Caki2 (cell line): ENCODE results near the gene RAPGEF4. TPM values are rescaled to one million over a fixed set of nuclear protein-coding genes. Genes with fewer than 3 reads are reported as not detected.

ENCODE experiments used
- DNase-seq: peaks from one replicate; pipeline ENCODE4 v3.0.0-alpha.2; 2015; ENCODE audit warnings: low read depth
- in situ Hi-C: cut with HindIII; loops from 2 replicates; pipeline ENCODE4 v1.10.0; 2016; ENCODE audit warnings: low sequenced_read_pairs, low pct_unique_long_range_greater_than_20kb, mixed read lengths
- total RNA-seq: library from RNA; depleted of rRNA; stranded (reverse); fragments of >200 nt; shearing (Covaris generic); gene quantifications from 2 replicates; pipeline ENCODE4 v1.2.3, GENCODE V29; 2014; ENCODE audit warnings: low replicate concordance

Gene RAPGEF4
- total RNA-seq, 1 experiment from 2014 or later, result not detected

- no peak for DNase-seq
- in situ Hi-C loops, result no loop called here
Measured at GRCh38 chr2:173050684-173051083, 315.0 kb downstream of the RAPGEF4 start.

DNA sequence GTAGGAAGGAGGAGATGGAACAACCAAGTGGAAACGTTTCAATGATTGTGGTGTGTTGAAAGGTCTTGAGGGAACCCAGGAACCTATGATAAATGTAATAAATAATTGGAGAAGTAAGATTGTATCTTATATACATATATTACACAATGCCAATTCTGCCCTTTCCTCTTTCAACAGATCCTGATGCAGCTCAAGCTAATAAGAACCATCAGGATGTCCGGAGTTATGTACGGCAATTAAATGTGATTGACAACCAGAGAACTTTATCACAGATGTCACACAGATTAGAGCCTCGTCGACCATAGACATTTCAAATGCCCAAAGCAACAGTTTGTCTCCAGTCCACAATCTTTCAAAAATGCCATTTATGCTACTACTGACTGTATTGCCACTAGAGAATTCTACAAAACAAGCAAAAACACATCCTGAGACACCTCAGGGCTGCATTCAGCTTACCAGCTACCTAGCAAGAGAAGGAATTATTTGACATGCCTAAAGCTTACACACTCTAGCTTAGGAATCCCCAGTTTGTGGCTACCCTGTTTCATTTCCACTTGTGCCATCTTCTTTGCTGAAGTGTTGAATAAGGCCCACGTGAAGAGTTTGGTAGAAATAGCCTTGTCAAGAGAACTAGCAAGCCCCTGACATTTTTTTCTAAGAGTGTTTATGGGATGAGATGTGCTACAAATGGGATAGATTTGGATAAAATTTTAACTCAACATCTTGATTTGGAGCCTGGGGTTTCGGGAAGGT lies 316.0 kb downstream of the RAPGEF4 start:
- in situ Hi-C loops, result no loop called here
- no peak for DNase-seq

DNA sequence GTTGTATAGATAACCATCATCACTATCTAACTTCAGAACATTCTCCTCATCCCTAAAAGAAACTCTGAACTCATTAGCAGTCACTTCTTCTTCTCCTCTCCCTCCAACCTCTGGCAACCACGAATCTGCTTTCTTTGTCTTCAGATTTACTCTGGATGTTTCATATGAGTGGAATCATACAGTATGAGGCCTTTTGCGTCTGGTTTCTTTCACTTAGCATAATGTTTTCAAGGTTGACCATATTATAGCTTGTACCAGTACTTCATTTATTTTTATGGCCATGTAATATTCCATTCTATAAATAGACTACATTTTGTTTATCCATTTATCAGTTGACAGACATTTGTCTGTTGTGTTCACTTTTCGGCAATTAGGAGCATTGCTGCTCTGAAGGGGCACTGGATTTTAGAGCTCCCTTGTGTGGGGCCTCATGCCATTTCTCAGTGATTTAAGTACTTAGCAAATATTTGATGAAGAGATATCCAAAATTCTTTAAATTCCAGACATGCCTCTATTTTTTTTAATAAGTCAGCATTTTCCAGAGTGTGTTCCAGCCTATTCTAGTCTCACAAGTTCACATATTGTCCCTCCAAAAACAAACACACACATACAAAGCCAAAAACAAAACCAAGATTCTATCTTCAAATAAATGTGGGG lies 317.5 kb downstream of the RAPGEF4 start:
- in situ Hi-C loops, result no loop called here
- no peak for DNase-seq

GRCh38 chr2:173054466-173054865 lies 318.8 kb downstream of the RAPGEF4 start:
- DNase-seq, result no peak
- in situ Hi-C loops, result no loop called here

DNA sequence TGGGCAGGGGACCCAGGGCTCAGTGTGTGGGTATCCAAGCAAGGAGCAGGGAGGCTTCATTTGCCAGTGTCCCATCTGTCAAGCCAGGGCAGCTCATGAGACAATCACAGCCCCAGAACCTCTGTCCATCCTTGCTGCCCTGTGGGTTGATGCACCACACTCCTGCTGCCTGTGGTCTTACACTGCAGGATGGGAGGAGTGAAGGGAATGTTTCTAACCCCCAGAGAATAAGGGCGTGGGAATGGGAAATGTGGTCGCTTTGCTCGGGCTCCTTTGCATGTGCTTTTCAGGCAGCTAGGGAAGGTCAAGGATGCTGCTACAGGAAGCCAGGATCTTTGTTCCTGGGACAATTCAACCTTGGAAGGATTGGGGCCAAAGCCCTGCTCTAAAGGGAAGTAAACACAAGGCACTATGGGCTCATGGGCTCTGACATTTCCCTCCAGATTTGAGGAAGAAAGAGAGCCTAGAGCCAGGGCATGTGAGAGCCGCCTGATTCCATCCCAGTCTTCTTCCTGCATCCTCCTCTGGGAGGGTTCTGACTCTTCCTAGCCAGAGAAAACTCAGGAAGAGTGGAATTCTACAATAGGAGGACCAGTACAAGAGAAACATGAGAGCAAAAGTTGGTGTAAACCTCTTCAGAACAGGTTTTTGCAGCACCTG lies 321.2 kb downstream of the RAPGEF4 start:
- no peak for DNase-seq
- in situ Hi-C loops, result no loop called here

DNA sequence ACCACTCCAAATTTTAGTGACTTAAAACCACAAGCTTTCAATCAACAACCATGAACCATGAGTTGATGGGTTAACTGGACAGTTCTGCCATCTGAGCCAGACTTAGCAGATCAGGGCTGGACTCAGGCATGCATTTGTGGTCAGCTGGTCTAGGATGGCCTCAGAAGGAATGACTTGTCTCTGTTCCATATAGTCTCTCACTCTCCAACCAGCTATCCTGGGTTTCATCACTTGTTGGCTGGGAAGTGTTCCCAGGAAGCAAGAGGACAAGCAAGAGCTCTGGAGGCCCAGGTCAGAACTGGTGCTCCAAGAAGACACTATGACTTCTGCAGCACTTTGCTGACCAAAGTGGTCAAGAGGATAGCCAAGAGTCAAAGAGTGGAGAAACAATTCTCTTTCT lies 322.5 kb downstream of the RAPGEF4 start:
- in situ Hi-C loops, result no loop called here

GRCh38 chr2:173058673-173059072 lies 323.0 kb downstream of the RAPGEF4 start:
- in situ Hi-C loops, result no loop called here

More for the DNA sequence above, 322.5 kb downstream of the RAPGEF4 start:
- DNase-seq, result no peak

DNA sequence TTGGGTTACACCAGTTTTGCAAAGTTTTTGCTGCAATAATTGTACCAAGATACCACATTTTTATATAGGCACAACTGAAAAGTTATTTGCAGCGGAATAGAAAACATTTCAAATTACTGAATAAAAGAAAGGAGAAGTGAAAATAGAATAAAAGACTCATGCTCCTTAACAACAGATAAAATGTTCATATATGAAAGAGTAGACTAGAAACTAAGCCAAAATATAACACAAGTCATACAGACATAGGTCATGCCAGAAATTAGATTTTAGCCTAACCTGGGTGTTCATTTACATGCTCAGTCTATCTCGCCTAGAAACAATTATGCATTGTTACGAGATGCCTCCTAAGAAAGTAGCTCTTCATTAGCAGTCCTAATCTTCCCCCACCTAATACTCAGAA lies 323.6 kb downstream of the RAPGEF4 start:
- DNase-seq, result no peak
- in situ Hi-C loops, result no loop called here

More at GRCh38 chr2:173058673-173059072, 323.0 kb downstream of the RAPGEF4 start:
- no peak for DNase-seq

DNA sequence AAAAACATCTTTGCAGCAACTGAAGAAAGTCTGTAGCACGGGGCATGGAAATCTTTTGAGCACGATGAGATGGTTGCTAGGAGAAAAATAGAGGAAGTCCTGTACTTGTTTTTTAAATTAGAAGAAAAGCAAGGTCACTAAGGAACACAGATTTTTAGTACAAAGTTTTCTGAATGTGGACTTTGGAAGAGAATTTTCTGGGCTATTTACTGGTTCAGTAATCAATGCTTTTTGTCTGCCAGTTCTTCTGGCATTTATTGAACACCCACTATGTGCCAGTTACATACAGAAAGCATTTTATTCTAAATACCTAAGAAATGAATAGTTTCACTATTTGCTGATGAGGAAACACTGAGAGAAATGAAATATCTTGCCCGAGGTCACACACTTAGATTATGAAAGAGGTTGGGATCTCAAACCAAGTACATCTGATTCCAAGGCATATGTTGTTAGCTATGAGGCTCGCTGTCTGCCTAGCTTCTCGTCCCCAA lies 324.4 kb downstream of the RAPGEF4 start:
- in situ Hi-C loops, result no loop called here

DNA sequence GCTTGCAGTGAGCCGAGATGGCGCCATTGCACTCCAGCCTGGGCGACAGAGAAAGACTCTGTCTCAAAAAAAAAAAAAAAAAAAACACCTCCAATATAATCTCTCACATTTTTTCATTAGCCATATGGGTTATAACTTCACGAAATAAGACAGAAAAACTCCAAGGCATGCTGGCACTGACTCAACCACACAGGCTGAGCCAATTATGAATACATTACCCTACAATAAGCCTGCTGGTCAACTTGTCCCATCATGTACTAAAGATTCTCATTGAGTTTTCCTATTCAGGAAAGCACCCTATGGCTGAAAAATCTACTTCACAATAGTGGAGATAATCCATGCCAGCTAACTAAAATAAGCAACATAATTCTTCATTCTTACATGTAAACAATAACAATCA lies 327.2 kb downstream of the RAPGEF4 start:
- in situ Hi-C loops, result no loop called here

More for the DNA sequence above, 324.4 kb downstream of the RAPGEF4 start:
- no peak for DNase-seq

DNA sequence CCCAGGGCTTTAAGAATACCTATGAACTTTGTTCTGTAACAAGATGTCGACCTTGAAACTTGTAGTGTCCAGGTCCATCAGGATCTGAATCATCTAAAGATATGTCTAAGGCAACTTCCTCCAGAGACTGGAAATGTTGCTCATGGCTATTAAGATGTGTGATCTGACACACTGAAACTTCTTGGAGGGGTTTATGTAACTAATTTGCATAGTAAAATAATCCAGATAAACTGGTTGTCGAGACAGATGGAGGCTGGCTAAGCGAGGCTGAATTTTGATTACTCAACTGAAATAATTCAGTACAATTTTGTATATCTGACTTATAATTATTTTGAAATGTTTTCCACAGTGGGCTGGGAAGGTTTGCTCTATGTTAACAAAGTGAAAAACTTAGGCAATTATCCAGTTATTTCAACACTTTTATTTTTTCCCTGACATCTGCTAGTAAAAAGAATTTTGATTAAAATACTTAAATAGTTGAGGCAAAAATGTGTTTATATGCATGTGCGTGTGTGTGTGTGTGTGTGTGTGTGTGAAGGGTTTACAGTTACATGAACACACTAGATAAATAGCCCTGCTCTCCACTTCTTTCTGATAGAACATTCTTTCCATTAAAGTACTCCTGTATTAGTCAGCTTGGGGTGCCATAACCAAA lies 328.6 kb downstream of the RAPGEF4 start:
- DNase-seq, result no peak
- in situ Hi-C loops, result no loop called here

More for the DNA sequence above, 327.2 kb downstream of the RAPGEF4 start:
- DNase-seq, result no peak

GRCh38 chr2:173066887-173067676 lies 331.4 kb downstream of the RAPGEF4 start:
- in situ Hi-C loops, result no loop called here
- DNase-seq, result no peak

- in situ Hi-C loops, result no loop called here
- DNase-seq, result no peak
Measured at GRCh38 chr2:173075056-173075780, 339.6 kb downstream of the RAPGEF4 start.

DNA sequence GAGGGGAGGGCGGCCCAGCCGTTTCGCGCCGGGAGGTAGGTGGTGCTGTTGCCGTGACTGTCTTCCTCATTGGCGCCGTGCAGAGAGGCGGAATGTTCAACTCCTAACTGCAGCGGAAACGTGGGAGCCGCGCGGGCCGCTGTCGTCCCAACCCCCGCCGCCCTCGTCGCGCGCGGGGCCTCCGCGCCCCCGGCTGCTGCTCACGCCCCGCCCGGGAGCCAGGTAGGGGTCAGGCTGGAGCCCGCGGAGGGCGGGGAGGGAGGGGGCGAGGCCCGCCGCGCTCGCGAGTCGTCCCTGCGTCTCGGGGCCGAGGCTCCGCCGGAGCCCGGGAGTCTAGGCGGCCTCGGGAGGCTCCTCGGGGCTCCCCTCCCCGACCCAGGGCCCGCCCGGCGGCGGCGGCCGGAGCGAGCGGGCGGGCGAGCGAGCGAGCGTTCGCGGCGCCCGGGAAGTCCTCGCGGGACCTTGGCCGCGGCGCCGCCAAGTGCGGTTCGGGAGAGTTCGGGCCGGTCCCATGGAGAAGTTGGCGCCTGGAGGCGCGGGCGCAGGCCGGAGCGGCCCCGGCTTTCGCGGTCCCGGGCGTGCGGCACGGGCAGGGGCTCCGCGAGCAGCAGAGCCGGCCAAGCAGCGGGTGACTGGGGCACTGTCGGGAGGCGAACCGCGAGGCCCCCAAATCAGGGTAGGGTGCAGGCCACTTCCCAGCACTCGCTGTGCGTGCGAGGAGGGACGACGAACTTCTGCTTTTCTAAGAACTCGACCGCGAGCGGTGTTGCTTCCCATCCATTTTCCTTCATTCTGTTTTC lies 340.3 kb downstream of the RAPGEF4 start, which contains the start of gene MAP3K20:
Gene MAP3K20 (plus strand): TSS at position 66 of the 800 bp plus-strand sequence. CDS start 15,186 bp downstream, outside the sequence.
- DNase-seq, result peak; percentile 74
- in situ Hi-C loops, result no loop called here

DNA sequence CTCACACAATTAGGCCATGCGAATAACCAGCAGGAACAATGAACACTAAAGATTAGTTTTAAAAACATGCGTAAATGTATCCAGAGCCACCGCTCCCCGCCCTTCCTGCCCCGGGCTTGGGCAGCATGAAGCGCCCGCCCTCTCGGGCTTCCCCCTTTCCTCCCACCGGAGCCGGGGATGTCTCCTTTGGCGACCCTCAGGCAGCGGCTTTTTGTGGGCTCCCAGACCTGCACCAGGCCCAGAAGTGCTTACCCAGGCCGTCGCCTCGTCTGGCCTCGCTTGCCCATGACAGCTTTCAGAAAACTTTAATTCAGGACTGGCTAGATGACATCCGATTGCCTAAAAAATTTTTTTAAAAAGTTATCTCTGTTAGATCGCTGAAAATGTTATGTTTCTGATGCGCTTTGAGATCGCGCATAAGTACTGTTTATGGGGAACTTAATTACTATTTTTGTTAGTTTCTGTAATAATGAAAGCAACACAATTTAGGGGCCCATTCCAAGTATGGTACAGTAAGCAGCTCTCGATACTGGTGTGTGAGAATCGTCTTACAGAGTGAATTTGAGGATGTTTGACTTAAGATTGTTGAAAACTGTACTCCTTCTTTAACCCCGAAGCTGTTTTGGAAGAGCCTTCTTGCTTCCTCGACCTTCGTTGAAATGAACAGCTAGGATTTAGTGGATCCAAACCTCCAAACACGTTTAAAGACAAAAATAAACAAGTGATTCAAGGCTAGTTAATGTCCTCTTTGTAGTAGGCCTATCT lies 341.1 kb downstream of the RAPGEF4 start:
- DNase-seq, result peak; percentile 61
- in situ Hi-C loops, result no loop called here
